PC-9 (cell line): Measurements from ENCODE around the gene IGDCC3.

Source experiments
- CTCF ChIP-seq: fragments of 200-600 bp; sonication (generic); conservative IDR thresholded peaks from 2 replicates; pipeline ENCODE4 v1.6.1; 2017; ENCODE audit warnings: mixed run types, antibody characterized with exemption, mild to moderate bottlenecking, moderate library complexity
- EZH2 ChIP-seq: fragments of 200-600 bp; sonication (generic); IDR thresholded peaks from 2 replicates; pipeline ENCODE4 v1.8.0; 2017; ENCODE audit warnings: antibody characterized with exemption, low read depth

- no peak for TF ChIP-seq CTCF
- TF ChIP-seq EZH2 = no peak
Measured at GRCh38 chr15:65377976-65378366, at the start of gene IGDCC3.
